Skin epidermis (tissue), 12 donors: ENCODE data around the gene SGIP1.
A peak's percentile ranks its signal among the peaks of the same experiment; 100 is the strongest.

Source experiments
- H3K27ac ChIP-seq, 21 experiments: fragments of 200-600 bp; sonication (generic) in 11 of 21; one replicate each; pipeline ENCODE4 v1.5.0; 2020; ENCODE audit warnings: mild to moderate bottlenecking in 3 of 21, inconsistent platforms in 2 of 21, moderate library complexity in 2 of 21
- H3K4me3 ChIP-seq, 7 experiments: fragments of 200-600 bp; sonication (generic) in 2 of 7; one replicate each; pipeline ENCODE4 v1.5.0; 2020; ENCODE audit warnings: inconsistent platforms in 2 of 7, mild to moderate bottlenecking in 2 of 7, moderate library complexity in 1 of 7

The SGIP1 gene, protein sequence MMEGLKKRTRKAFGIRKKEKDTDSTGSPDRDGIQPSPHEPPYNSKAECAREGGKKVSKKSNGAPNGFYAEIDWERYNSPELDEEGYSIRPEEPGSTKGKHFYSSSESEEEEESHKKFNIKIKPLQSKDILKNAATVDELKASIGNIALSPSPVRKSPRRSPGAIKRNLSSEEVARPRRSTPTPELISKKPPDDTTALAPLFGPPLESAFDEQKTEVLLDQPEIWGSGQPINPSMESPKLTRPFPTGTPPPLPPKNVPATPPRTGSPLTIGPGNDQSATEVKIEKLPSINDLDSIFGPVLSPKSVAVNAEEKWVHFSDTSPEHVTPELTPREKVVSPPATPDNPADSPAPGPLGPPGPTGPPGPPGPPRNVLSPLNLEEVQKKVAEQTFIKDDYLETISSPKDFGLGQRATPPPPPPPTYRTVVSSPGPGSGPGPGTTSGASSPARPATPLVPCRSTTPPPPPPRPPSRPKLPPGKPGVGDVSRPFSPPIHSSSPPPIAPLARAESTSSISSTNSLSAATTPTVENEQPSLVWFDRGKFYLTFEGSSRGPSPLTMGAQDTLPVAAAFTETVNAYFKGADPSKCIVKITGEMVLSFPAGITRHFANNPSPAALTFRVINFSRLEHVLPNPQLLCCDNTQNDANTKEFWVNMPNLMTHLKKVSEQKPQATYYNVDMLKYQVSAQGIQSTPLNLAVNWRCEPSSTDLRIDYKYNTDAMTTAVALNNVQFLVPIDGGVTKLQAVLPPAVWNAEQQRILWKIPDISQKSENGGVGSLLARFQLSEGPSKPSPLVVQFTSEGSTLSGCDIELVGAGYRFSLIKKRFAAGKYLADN

DNA sequence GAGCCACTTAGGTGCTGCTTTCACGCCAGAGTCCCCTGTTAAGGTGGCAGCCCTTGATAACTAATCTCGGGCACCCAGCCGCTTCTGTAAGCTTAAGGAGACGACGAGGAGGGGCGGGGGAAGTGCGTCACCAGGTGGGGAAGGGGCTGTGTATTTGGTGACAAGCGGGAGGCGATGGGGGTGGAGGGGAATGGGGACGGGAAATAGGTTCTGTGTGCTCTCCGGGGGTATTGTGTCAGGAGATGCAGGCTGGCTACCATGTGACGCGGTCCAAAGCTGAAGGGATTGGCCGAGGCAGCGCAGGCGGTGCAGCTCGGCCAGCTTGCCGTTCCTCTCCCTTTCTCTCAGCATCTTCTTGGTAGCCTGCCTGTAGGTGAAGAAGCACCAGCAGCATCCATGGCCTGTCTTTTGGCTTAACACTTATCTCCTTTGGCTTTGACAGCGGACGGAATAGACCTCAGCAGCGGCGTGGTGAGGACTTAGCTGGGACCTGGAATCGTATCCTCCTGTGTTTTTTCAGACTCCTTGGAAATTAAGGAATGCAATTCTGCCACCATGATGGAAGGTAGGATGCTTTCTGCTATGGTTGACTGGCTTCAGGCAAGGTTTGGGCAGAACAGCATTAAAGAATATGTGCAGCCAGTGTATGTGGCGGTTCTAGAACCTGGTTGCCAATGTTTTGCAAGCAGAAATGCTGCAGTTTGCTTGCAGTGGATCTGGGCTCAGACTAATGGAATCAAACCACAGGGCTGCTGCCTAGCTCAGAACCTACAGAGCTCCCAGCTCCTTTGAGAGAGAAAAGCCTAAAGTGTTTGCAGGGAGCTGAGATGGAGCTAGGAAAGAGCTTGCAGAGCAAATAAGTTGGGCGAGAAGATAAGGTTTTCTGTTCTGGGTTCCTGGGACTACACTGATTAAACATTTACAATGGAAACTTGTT is at the start of gene SGIP1:
SGIP1 (plus strand) TSS at position 350 of the 937 bp plus-strand sequence; CDS start at position 556, 206 bp downstream.
- Histone ChIP-seq H3K27ac (peak within 1 kb of the TSS in 19 of 21 experiments; percentile 22 to 79 (median 53)), H3K4me3 (peak within 1 kb of the TSS; percentile 18 to 38 (median 26))

DNA sequence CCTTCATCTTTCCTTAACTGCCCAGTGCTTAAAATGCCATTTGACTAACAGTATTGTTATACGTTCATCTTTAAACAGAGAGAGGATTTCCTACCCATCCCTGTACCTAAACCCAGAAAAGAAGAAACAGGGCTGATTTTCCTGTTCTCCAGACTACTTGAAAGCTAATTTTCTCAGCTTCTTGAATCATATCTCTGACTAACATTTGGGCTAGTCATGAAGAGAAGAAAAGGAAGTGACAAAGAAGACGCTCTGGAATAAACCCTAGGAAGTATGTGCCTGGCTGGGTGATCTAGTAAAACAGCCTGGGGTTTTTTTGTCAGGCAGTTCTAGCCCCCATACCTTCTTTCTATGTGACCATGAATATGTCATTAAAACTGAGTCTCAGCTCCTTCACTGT is 44.8 kb upstream of the SGIP1 start:
- H3K4me3 ChIP-seq, result no peak overlapping the region
- peak overlapping the region in 2 of 21 experiments; percentile 5 to 16 for H3K27ac ChIP-seq

DNA sequence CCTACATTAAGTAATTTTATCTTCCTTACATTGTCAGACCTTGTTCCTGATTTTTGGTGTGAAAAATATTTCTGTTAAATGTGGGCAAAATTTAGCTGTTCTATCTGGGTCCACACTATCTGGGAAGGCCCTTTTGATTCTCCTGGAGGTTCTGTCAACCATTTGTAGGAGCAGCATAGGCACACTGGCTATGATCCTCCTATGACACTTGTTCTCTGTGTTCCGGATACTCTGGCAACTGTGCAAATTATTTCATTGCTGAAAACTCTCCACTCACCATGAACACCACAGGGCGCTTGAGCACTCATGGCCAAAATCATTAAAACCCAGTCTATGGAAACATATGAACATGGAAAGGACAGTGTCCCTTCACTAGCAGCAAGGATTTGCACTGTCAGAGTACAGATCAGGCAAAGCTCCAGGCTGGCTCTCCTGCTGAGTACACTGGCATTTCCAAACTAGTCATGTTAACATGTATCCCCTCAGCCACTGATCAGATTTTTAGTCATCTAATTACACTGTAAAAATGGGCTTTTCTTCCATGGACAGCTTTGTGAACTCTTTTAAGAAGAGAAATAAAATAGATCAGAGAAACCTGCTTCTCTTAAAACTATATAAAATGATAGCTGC is 43.9 kb upstream of the SGIP1 start:
- H3K4me3 ChIP-seq, result no peak overlapping the region
- peak overlapping the region in 4 of 21 experiments; percentile 2 to 76 (median 32) for H3K27ac ChIP-seq

DNA sequence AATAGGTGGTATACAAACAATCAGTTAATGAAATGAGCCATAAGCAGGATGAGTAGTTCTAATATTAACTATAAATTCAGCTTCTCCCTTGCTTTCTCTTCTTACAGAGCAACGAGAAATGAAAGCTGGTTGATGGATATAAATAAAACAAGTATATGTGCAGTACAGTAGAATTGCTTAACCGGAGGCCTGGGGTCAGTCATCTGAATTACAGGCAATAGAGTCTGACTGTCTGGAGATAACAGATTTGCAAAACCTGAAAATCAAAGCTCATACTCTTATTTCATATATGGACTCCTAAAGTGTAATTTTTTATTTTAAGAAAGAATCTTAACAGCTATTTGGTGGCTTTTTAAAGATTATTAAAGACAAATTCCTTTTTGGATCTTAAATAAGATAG is 43.1 kb upstream of the SGIP1 start:
- H3K4me3 ChIP-seq, result no peak overlapping the region
- H3K27ac ChIP-seq, result peak overlapping the region in 4 of 21 experiments; percentile 2 to 76 (median 32)

DNA sequence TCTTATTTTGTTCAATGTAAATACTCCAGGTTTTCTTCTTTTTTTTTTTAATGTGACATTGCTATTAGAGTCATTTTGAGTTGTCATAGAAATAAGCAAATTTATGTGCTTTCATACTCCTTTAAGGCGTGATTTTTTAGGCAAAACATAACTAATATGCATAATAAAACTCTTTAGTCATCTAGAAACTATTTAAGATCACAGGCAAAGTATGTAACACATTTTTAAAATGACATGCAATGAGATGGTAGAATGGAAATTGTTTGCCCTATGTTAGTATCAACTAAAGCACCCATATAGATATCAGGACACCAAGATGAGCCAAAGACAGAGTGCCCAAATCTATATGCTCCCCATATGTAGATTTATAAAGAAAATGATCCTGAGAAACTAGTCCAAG is 41.5 kb upstream of the SGIP1 start:
- H3K4me3 ChIP-seq, result no peak overlapping the region
- peak overlapping the region in 4 of 21 experiments; percentile 58 to 76 (median 68) for H3K27ac ChIP-seq

DNA sequence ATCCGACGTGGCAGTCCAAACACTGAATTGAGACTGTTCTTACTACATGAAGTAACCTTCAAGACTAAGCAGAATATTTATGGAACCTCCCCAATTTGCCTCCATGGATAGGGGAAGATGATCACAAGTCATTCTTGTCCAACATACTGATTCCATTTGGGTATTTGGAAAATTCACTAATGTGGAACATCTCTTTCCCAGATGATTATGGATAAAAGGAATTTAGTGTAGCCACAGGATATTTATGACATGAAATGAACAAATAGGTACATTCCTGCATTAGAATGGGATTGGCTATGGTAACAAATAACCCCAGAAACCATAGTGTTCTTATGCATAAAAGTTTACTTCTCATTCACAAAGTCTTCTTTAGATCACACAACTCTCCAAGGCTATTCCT is 40.2 kb upstream of the SGIP1 start:
- Histone ChIP-seq H3K27ac (peak overlapping the region in 8 of 21 experiments; percentile 25 to 76 (median 53)), H3K4me3 (no peak overlapping the region)

DNA sequence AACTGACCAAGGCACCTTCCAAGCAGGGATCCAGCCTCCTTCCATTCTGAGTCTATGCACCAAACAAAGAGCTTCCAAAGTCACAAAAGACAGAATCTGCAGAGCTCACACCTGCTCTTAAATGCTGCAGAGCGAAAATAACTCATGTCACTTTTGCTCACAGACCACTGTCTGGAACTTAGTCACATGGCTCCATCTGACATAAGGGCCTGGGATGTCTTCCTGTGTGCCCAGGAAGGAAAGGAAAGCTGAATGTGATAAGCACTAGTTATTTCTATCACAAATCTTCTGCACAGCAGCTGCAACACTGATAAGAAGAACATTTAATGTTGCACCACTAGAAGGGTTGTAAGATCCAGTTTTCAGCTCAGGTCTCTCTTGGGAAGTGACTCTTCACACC is 39.5 kb upstream of the SGIP1 start:
- Histone ChIP-seq H3K4me3 (no peak overlapping the region), H3K27ac (peak overlapping the region in 5 of 21 experiments; percentile 21 to 76 (median 54))

DNA sequence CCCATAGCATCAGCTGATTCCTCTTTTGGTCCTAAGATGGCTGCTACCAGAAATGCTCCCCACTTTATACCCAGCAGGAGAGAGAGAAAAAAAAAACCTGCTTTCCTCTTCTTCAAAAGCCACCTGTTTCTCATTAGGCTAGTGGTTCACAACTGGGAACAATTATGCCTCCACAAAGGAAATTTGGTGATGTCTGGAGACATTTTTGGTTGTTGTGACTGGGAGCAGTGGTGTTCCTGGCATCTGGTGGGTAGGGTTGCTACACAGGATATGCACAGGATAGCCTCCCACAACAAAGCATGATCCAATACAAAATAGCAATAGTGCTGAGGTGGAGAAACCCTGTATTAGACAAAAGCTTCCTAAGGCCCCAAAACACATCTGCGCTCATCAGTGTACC is 38.5 kb upstream of the SGIP1 start:
- H3K4me3 ChIP-seq, result no peak overlapping the region
- peak overlapping the region in 7 of 21 experiments; percentile 31 to 69 (median 48) for H3K27ac ChIP-seq

DNA sequence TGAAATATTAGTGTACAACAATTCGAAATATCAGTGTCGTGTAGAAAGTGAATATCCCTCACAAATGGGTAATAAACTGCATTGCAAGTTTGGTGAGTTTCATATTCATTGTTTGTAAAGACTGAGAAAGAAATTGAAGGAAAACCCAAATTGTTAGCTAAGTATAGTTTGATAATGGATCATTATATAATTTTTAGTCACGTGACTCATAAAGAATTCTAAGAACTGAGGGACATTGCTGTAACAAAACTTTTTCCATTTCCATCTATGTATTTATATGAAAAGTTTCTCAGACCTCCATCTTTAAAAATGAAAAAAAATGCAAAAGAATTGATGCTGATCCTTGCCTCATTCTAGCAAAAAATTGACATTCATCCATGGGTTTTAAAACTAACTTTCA is 36.0 kb upstream of the SGIP1 start:
- Histone ChIP-seq H3K27ac (no peak overlapping the region), H3K4me3 (no peak overlapping the region)

DNA sequence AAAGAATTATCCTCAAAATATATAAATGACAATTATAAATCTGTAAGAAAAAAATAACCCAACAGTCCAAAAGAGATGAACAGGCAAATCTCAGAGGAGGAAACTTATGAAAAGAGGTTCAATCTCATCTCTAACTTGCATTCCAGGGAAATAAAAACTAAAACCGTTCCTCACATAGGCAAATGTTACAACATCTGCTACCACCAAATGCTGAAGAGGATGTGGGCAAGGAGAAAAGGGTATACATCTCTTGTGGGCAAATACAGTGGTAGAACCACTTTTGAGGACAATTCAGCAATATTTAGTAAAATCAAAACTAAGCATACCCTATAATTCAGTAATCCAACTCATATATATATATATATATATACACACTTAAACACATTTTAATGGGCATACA is 33.7 kb upstream of the SGIP1 start:
- Histone ChIP-seq H3K4me3 (no peak overlapping the region), H3K27ac (no peak overlapping the region)

DNA sequence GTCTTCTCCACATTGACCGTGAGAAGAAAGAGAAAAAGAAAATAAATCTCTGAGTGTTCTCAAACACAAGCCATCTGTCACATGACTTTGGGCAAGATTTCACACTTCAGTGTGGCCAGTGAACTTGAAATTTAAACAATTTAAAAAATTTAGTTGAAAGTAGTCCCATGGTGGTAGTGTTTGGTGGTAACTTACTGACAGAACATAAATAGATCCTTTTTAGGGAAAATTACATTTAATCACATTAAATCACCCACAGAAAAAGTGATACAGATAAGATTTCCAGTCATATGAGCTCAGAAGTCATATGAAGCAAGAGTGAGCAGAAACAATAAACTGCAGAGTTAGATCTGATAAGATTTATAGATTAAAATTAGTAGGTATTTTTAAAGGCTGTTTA is 31.9 kb upstream of the SGIP1 start:
- no peak overlapping the region for H3K27ac ChIP-seq
- H3K4me3 ChIP-seq, result no peak overlapping the region

DNA sequence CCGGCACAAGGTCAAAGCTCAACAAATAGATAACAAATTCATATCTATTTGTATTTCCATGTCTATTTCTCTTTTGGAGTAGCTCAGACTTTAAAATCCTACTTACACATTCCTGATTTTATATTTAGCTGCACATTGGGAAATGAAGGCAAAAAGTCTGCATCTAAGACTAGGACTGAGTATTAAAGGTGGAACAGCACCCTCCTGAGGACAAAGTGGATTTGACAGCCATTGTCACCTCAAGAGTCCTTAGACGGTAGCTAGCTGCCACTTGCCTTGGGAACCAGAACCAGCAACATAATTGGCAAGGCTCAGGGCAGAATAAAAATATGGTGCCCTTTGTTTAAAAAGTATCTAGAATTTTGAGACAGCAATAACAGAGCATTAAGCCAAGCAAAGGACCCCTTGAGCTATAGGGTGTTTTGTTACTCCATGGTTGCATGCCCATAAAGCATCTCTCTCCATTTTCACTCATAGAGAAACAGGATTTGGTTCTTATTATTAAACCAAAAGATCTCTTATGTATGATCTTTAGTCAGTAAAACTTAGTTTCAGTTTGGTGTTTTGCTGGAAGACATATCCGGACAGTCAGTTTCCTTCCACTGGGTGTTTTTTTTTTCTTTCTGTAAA is 30.0 kb upstream of the SGIP1 start:
- Histone ChIP-seq H3K4me3 (no peak overlapping the region), H3K27ac (peak overlapping the region in 3 of 21 experiments; percentile 10 to 26 (median 20))

DNA sequence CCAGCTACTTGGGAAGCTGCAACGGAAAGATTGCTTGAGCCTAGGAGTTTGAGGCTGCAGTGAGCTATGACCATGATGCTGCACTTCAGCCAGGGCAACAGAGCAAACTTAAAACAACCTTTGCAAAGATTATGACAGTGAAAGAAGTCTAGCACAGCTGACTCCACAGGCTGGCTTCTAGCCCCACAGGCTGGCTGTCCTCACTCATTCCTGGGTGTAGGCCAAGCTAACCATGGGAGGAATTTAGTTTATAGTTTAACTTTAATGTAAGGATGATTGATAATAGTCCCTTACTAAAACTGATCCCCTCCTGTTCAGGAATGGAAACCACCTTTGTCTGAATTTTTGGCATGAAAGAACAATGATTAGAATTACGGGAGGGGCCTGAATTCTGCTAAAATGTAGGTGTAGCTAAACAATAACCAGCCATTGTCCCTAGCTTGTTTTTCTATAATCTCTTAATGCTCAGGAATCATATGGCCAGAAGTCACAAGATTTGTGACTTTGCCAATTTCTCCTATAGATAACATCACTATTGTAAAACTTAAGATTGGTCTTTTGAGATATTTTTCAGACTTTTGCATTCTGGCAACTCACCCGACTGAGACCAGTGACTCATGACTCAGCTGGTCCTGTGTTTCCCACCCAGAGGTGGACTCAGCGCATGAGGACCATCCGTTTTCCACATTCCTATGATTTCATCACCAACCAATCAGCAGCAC is 28.1 kb upstream of the SGIP1 start:
- Histone ChIP-seq H3K4me3 (no peak overlapping the region), H3K27ac (no peak overlapping the region)

DNA sequence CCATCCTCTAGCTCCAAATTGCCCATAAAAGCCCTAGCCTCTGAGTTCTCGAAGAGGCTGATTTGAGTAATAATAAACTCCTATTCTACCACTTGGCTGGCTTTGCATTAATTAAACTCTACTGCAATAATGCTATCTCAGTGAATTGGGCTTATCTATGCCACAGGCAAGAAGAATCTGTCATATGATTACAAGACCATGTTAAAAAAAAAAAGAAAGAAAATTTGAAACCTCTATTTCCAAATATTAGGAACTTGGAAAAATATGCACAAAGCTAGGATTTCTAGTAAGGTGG is 27.6 kb upstream of the SGIP1 start:
- H3K4me3 ChIP-seq, result no peak overlapping the region
- no peak overlapping the region for H3K27ac ChIP-seq

DNA sequence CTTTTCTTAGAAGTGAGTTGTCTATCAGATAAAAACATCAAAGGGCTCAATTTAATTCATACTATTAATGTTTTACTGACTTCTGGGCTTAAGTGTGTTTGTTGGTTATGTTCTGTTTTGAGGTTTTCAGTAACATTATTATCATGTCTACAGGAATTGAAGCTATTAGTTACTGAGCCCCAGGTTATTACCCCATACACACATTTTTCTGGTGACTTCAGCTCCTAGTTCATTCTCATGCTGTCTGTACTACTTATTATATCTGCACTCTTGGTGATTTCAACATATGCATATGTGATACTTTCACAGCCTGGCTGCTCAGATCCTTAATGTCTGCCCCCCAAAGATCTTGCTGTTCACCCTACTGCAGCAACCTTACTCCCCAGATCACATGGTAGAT is 27.0 kb upstream of the SGIP1 start:
- Histone ChIP-seq H3K27ac (no peak overlapping the region), H3K4me3 (no peak overlapping the region)

DNA sequence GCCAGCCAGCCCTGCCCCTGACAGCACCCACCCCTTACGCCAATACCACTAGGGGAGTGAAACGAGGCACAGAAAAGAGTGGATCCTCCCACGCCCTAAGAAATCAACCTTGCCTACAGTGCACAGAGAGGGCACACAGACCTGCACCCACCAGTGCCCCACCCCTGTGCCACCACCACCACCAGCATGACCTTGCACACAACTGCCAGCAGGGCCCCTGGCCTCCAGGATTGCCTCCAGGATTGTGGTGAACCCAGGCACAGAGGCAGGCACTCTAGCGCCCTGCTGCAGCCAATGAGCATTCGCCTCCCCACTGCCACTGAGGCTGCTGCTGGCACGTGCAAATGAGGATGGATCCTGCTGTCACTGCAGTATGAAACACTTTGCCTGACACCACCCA is 23.5 kb upstream of the SGIP1 start:
- no peak overlapping the region for H3K4me3 ChIP-seq
- no peak overlapping the region for H3K27ac ChIP-seq

DNA sequence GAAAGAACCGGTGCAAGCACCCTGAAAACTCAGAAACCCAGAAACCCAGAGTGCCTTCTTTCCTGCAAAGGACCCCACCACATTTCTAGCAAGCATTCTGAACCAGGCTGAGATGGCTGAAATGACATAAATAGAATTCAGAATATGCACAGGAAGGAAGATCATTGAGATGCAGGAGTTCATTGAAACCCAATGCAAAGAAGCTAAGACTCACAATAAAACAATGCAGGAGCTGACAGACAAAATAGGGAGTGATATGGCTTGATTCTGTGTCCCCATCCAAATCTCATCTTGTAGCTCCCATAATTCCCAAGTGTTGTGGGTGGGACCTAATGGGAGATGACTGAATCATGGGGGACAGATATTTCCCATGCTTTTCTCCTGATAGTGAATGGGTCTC is 22.8 kb upstream of the SGIP1 start:
- no peak overlapping the region for H3K4me3 ChIP-seq
- no peak overlapping the region for H3K27ac ChIP-seq

DNA sequence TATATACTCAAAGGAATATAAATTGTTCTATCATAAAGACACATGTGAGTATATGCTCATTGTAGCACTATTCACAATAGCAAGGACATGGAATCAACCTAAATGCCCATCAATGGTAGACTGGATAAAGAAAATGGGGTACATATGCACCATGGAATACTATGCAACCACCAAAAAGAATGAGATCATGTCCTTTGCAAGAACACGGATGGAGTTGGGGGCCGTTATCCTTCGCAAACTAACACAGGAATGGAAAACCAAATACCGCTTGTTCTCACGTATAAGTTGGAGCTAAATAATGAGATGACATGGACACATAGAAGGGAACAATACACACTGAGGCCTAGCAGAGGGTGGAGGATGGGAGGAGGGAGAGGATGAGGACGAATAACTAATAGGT is 16.0 kb upstream of the SGIP1 start:
- no peak overlapping the region for H3K4me3 ChIP-seq
- H3K27ac ChIP-seq, result no peak overlapping the region
